K562 (cell line): ENCODE measurements around the gene TRERF1. TPM values are rescaled to one million over a fixed set of nuclear protein-coding genes. Genes with fewer than 3 reads are reported as not detected.

Experiments
- IRF2 ChIP-seq: sonication (generic); formaldehyde crosslinking; IDR thresholded peaks from 2 replicates; pipeline ENCODE4 v1.8.1; 2022; ENCODE audit warnings: mild to moderate bottlenecking, missing genetic modification reagents
- JUN ChIP-seq, 2 experiments: sonication (generic) in 1 of 2; formaldehyde crosslinking in 1 of 2; IDR thresholded peaks; 2 replicates each; pipeline versions ENCODE4 v1.6.1 to v1.8.0; 2012 to 2022; ENCODE audit warnings: borderline replicate concordance in 2 of 2, mild to moderate bottlenecking in 2 of 2, improper control_type of control experiment in 1 of 2, low read depth in 1 of 2, low read length in 1 of 2, missing genetic modification reagents in 1 of 2
- MEF2A ChIP-seq: IDR thresholded peaks from 2 replicates; pipeline ENCODE4 v1.6.1; 2011; ENCODE audit warnings: low read depth, mild to moderate bottlenecking, low read length, moderate library complexity; ENCODE audit not compliant: control insufficient read depth
- MEF2D ChIP-seq: conservative IDR thresholded peaks from 2 replicates; pipeline ENCODE4 v1.6.1; 2016; ENCODE audit warnings: low read depth, missing genetic modification characterization, missing compliant biosample characterization
- MTA2 ChIP-seq: fragments of 450-650 bp; IDR thresholded peaks from 2 replicates; pipeline ENCODE4 v1.6.1; 2016; ENCODE audit warnings: low read depth
- ZFPM2 ChIP-seq: fragments of 250-450 bp; sonication (Bioruptor Pico); IDR thresholded peaks from 2 replicates; pipeline ENCODE4 v1.5.1; 2022; ENCODE audit warnings: mild to moderate bottlenecking
- ZNF121 ChIP-seq: sonication (generic); formaldehyde crosslinking; conservative IDR thresholded peaks from 2 replicates; pipeline ENCODE4 v1.8.0; 2022; ENCODE audit warnings: missing genetic modification reagents
- ZNF263 ChIP-seq: sonication (generic); formaldehyde crosslinking; IDR thresholded peaks from 2 replicates; pipeline ENCODE4 v1.8.0; 2022; ENCODE audit warnings: mild to moderate bottlenecking, missing genetic modification reagents, borderline replicate concordance
- ZNF707 ChIP-seq: fragments of 250-450 bp; sonication (Bioruptor Pico); conservative IDR thresholded peaks from 2 replicates; pipeline ENCODE4 v1.8.0; 2022; ENCODE audit warnings: inconsistent platforms, mild to moderate bottlenecking, moderate library complexity
- polyA plus RNA-seq, 8 experiments: library from polyadenylated mRNA; depleted of rRNA in 4 of 8; stranded (reverse) in 5 of 8; unstranded in 3 of 8; fragments of >200 nt; fragmentation: Nextera tagmentation in 2 of 8; fragmentation: Illumina TruSeq in 1 of 8; extraction: Ambion mirVana in 2 of 8; extraction: Trizol in 1 of 8; gene quantifications; 2 replicates each; pipeline versions ENCODE4 v1.2.1 to v1.2.3, GENCODE V29; 2011 to 2014; ENCODE audit warnings: inconsistent platforms in 1 of 8, missing spikeins in 1 of 8
- total RNA-seq, 7 experiments: library from RNA; depleted of rRNA in 6 of 7; stranded (reverse); fragments of >200 nt in 6 of 7; fragmentation: Illumina TruSeq in 2 of 7; extraction: Trizol in 2 of 7; gene quantifications; 2 replicates each; pipeline versions ENCODE4 v1.2.1 to v1.2.3, GENCODE V29; 2011 to 2021; ENCODE audit warnings: low replicate concordance in 1 of 7
- TF ChIP-seq, protein P1 (sequence below): sonication (generic); formaldehyde crosslinking; IDR thresholded peaks from 2 replicates; pipeline ENCODE4 v1.8.1; 2023; ENCODE audit warnings: missing genetic modification reagents, mild to moderate bottlenecking, borderline replicate concordance
- TF ChIP-seq, protein P2 (sequence below): fragments of 250-450 bp; sonication (Bioruptor Pico); IDR thresholded peaks from 2 replicates; pipeline ENCODE4 v1.4.0; 2020; ENCODE audit warnings: mild to moderate bottlenecking, moderate library complexity
- TF ChIP-seq, protein P3 (sequence below): fragments of 250-450 bp; sonication (Bioruptor Pico); IDR thresholded peaks from 2 replicates; pipeline ENCODE4 v1.5.0; 2020; ENCODE audit warnings: mild to moderate bottlenecking
- TF ChIP-seq, protein P4 (sequence below): fragments of 450-650 bp; IDR thresholded peaks from 2 replicates; pipeline ENCODE4 v1.6.1; 2017; ENCODE audit warnings: mild to moderate bottlenecking, moderate library complexity
- TF ChIP-seq, protein P5 (sequence below): fragments of 250-450 bp; sonication (Bioruptor Pico); IDR thresholded peaks from 2 replicates; pipeline ENCODE4 v1.8.0; 2021; ENCODE audit warnings: moderate library complexity, mild to moderate bottlenecking, inconsistent platforms

TRERF1 gene
- total and polyA plus RNA-seq, 9 of the 15 experiments (the other 6 are each of a cell fraction or from before 2014, with no cell fraction given): 0.04 to 0.20 (median 0.07) TPM; not detected in 3

GRCh38 chr6:42199106-42199981, 252.4 kb downstream of the TRERF1 start (continued):
- TF ChIP-seq, protein P1, sequence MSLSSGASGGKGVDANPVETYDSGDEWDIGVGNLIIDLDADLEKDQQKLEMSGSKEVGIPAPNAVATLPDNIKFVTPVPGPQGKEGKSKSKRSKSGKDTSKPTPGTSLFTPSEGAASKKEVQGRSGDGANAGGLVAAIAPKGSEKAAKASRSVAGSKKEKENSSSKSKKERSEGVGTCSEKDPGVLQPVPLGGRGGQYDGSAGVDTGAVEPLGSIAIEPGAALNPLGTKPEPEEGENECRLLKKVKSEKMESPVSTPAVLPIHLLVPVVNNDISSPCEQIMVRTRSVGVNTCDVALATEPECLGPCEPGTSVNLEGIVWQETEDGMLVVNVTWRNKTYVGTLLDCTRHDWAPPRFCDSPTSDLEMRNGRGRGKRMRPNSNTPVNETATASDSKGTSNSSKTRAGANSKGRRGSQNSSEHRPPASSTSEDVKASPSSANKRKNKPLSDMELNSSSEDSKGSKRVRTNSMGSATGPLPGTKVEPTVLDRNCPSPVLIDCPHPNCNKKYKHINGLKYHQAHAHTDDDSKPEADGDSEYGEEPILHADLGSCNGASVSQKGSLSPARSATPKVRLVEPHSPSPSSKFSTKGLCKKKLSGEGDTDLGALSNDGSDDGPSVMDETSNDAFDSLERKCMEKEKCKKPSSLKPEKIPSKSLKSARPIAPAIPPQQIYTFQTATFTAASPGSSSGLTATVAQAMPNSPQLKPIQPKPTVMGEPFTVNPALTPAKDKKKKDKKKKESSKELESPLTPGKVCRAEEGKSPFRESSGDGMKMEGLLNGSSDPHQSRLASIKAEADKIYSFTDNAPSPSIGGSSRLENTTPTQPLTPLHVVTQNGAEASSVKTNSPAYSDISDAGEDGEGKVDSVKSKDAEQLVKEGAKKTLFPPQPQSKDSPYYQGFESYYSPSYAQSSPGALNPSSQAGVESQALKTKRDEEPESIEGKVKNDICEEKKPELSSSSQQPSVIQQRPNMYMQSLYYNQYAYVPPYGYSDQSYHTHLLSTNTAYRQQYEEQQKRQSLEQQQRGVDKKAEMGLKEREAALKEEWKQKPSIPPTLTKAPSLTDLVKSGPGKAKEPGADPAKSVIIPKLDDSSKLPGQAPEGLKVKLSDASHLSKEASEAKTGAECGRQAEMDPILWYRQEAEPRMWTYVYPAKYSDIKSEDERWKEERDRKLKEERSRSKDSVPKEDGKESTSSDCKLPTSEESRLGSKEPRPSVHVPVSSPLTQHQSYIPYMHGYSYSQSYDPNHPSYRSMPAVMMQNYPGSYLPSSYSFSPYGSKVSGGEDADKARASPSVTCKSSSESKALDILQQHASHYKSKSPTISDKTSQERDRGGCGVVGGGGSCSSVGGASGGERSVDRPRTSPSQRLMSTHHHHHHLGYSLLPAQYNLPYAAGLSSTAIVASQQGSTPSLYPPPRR (CRISPR knock-in tag): peak; percentile 86; the same call in 1 of the 2 replicates
- TF ChIP-seq, protein P2, sequence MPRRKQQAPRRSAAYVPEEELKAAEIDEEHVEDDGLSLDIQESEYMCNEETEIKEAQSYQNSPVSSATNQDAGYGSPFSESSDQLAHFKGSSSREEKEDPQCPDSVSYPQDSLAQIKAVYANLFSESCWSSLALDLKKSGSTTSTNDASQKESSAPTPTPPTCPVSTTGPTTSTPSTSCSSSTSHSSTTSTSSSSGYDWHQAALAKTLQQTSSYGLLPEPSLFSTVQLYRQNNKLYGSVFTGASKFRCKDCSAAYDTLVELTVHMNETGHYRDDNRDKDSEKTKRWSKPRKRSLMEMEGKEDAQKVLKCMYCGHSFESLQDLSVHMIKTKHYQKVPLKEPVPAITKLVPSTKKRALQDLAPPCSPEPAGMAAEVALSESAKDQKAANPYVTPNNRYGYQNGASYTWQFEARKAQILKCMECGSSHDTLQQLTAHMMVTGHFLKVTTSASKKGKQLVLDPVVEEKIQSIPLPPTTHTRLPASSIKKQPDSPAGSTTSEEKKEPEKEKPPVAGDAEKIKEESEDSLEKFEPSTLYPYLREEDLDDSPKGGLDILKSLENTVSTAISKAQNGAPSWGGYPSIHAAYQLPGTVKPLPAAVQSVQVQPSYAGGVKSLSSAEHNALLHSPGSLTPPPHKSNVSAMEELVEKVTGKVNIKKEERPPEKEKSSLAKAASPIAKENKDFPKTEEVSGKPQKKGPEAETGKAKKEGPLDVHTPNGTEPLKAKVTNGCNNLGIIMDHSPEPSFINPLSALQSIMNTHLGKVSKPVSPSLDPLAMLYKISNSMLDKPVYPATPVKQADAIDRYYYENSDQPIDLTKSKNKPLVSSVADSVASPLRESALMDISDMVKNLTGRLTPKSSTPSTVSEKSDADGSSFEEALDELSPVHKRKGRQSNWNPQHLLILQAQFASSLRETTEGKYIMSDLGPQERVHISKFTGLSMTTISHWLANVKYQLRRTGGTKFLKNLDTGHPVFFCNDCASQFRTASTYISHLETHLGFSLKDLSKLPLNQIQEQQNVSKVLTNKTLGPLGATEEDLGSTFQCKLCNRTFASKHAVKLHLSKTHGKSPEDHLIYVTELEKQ (CRISPR knock-in tag): no peak
- TF ChIP-seq MTA2 (peak; percentile 98), ZNF263 (peak; percentile 69; the same call in 1 of the 2 replicates), ZNF707 (CRISPR knock-in tag) (no peak), MEF2D (tag) (no peak), JUN (IDR thresholded peaks at IDR 0.05; ENCODE audit: borderline replicate concordance, low read depth, low read length) (peak; percentile 90; the same call in 1 of the 2 replicates), JUN (CRISPR knock-in tag; IDR thresholded peaks at IDR 0.05; ENCODE audit: borderline replicate concordance) (no peak), MEF2A (peak; percentile 65; the same call in 1 of the 2 replicates), ZNF121 (no peak), IRF2 (no peak), ZFPM2 (no peak)
- TF ChIP-seq, protein P3, sequence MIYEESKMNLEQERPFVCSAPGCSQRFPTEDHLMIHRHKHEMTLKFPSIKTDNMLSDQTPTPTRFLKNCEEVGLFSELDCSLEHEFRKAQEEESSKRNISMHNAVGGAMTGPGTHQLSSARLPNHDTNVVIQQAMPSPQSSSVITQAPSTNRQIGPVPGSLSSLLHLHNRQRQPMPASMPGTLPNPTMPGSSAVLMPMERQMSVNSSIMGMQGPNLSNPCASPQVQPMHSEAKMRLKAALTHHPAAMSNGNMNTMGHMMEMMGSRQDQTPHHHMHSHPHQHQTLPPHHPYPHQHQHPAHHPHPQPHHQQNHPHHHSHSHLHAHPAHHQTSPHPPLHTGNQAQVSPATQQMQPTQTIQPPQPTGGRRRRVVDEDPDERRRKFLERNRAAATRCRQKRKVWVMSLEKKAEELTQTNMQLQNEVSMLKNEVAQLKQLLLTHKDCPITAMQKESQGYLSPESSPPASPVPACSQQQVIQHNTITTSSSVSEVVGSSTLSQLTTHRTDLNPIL (CRISPR knock-in tag): no peak
- TF ChIP-seq, protein P4, sequence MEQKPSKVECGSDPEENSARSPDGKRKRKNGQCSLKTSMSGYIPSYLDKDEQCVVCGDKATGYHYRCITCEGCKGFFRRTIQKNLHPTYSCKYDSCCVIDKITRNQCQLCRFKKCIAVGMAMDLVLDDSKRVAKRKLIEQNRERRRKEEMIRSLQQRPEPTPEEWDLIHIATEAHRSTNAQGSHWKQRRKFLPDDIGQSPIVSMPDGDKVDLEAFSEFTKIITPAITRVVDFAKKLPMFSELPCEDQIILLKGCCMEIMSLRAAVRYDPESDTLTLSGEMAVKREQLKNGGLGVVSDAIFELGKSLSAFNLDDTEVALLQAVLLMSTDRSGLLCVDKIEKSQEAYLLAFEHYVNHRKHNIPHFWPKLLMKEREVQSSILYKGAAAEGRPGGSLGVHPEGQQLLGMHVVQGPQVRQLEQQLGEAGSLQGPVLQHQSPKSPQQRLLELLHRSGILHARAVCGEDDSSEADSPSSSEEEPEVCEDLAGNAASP: no peak
- TF ChIP-seq, protein P5, sequence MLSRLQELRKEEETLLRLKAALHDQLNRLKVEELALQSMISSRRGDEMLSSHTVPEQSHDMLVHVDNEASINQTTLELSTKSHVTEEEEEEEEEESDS (CRISPR knock-in tag): no peak
